HCT116 (cell line): Measurements from ENCODE around the gene ADD2. TPM values are rescaled to one million over a fixed set of nuclear protein-coding genes. Genes with fewer than 3 reads are reported as not detected.

Experiments used
- ATAC-seq: fragments of 200-7000 bp; cut with Tn5 transposase; 2 replicates; pipeline ENCODE4 v1.9.1; 2020; ENCODE audit warnings: mild to moderate bottlenecking, moderate library complexity
- BruUV-seq: library from RNA; stranded (reverse); fragments of 400-500 nt; replicated peaks from 2 replicates; lab custom pipeline; 2021; lab: Mats Ljungman, UMichigan
- CTCF ChIA-PET: fragments of 300-600 bp; sonication (Branson Sonifier 250); formaldehyde crosslinking; loops from one replicate; lab custom pipeline; 2021; ENCODE audit warnings: antibody characterized with exemption; lab: Charles Lee
- POLR2A ChIA-PET: fragments of 300-600, 350-600 bp; sonication (Branson Sonifier 250); formaldehyde crosslinking; loops from one replicate; lab custom pipeline; 2021; ENCODE audit warnings: antibody characterized with exemption; lab: Charles Lee
- RAD21 ChIA-PET, 2 experiments: fragments of 300-600 bp; sonication (Branson Sonifier 250); formaldehyde crosslinking; loops; one replicate each; lab custom pipeline; 2023; ENCODE audit warnings: low total read pairs in 2 of 2; ENCODE audit not compliant: uncharacterized antibody in 2 of 2, unreplicated experiment in 2 of 2, low non-redundant PET in 1 of 2; lab: Charles Lee
- DNase-seq: peaks from one replicate; pipeline ENCODE4 v3.0.0-alpha.2; 2010; ENCODE audit warnings: low read depth, low spot score
- H2AFZ ChIP-seq: fragments of 200-600 bp; shearing (Covaris generic), sonication (generic); 2 replicates; pipeline ENCODE4 v1.6.1; 2017; ENCODE audit warnings: low read depth, mixed run types, mixed read lengths, antibody characterized with exemption, low read length; ENCODE audit not compliant: poor library complexity, severe bottlenecking
- H3K27ac ChIP-seq: 2 replicates; pipeline ENCODE4 v1.5.1; 2012; ENCODE audit warnings: low read depth, low read length
- H3K27me3 ChIP-seq: fragments of 200-600 bp; sonication (generic); 2 replicates; pipeline ENCODE4 v1.6.1; 2016; ENCODE audit warnings: mixed run types, low read length, mixed read lengths; ENCODE audit not compliant: insufficient read depth
- H3K36me3 ChIP-seq, 2 experiments: fragments of 200-500 bp in 1 of 2; fragments of 200-600 bp in 1 of 2; sonication (Bioruptor generic) in 1 of 2; sonication (generic) in 1 of 2; 2 replicates each; pipeline versions ENCODE4 v1.5.1 to v1.6.1; 2014 to 2016; ENCODE audit warnings: low read length in 2 of 2, inconsistent platforms in 1 of 2, mixed read lengths in 1 of 2, mixed run types in 1 of 2; ENCODE audit not compliant: insufficient read depth in 2 of 2, control insufficient read depth in 1 of 2
- H3K4me1 ChIP-seq, 2 experiments: fragments of 200-600 bp in 1 of 2; sonication (generic) in 1 of 2; 2 replicates each; pipeline versions ENCODE4 v1.5.1 to v1.6.1; 2012 to 2017; ENCODE audit warnings: low read length in 2 of 2, inconsistent platforms in 1 of 2, mild to moderate bottlenecking in 1 of 2, mixed read lengths in 1 of 2, mixed run types in 1 of 2, moderate library complexity in 1 of 2; ENCODE audit not compliant: insufficient read depth in 2 of 2, control insufficient read depth in 1 of 2
- H3K4me2 ChIP-seq: fragments of 200-600 bp; sonication (generic); 2 replicates; pipeline ENCODE4 v1.6.1; 2017; ENCODE audit warnings: mixed run types, low read length, mixed read lengths
- H3K4me3 ChIP-seq, 2 experiments: fragments of 200-600 bp in 1 of 2; sonication (generic) in 1 of 2; replicated peaks in 1 of 2; 2 replicates each; pipeline ENCODE4 v1.5.1; 2011 to 2016; ENCODE audit warnings: low read length in 2 of 2, control low read depth in 1 of 2, low read depth in 1 of 2, mild to moderate bottlenecking in 1 of 2, mixed read lengths in 1 of 2, mixed run types in 1 of 2
- H3K79me2 ChIP-seq: fragments of 200-600 bp; sonication (generic); 2 replicates; pipeline ENCODE4 v1.6.1; 2017; ENCODE audit warnings: mild to moderate bottlenecking, mixed run types, low read length, moderate library complexity, mixed read lengths; ENCODE audit not compliant: insufficient read depth
- H3K9ac ChIP-seq: fragments of 200-600 bp; sonication (generic); 2 replicates; pipeline ENCODE4 v1.6.1; 2016; ENCODE audit warnings: low read length, mixed read lengths
- H3K9me2 ChIP-seq: fragments of 200-600 bp; sonication (generic), shearing (Covaris generic); 2 replicates; pipeline ENCODE4 v1.6.1; 2017; ENCODE audit warnings: mixed run types, mild to moderate bottlenecking, moderate library complexity; ENCODE audit not compliant: insufficient read depth
- H3K9me3 ChIP-seq, 2 experiments: fragments of 200-500 bp in 1 of 2; fragments of 200-600 bp in 1 of 2; sonication (Bioruptor generic) in 1 of 2; sonication (generic) in 1 of 2; 2 replicates each; pipeline ENCODE4 v1.6.1; 2014 to 2017; ENCODE audit warnings: low read length in 2 of 2, mixed read lengths in 2 of 2, inconsistent platforms in 1 of 2, low read depth in 1 of 2, mild to moderate bottlenecking in 1 of 2, mixed run types in 1 of 2, moderate library complexity in 1 of 2; ENCODE audit not compliant: control insufficient read depth in 1 of 2, insufficient read depth in 1 of 2
- H4K20me1 ChIP-seq: fragments of 200-600 bp; sonication (generic), shearing (Covaris generic); 2 replicates; pipeline ENCODE4 v1.6.1; 2017; ENCODE audit warnings: mixed run types, mild to moderate bottlenecking, moderate library complexity; ENCODE audit not compliant: insufficient read depth
- ATF3 ChIP-seq: IDR thresholded peaks from 2 replicates; pipeline ENCODE4 v1.6.1; 2012
- CBX3 ChIP-seq: IDR thresholded peaks from 2 replicates; pipeline ENCODE4 v1.6.1; 2012; ENCODE audit warnings: low read depth
- CEBPB ChIP-seq: IDR thresholded peaks from 2 replicates; pipeline ENCODE4 v1.6.1; 2012; ENCODE audit warnings: low read depth
- CTCF ChIP-seq, 3 experiments: fragments of 200-600 bp in 1 of 3; sonication (generic) in 1 of 3; IDR thresholded peaks in 2 of 3; conservative IDR thresholded peaks in 1 of 3; 2 replicates each; pipeline ENCODE4 v1.5.1; 2012 to 2017; ENCODE audit warnings: low read depth in 2 of 3, low read length in 2 of 3, antibody characterized with exemption in 1 of 3, borderline replicate concordance in 1 of 3, control low read depth in 1 of 3, mild to moderate bottlenecking in 1 of 3, mixed read lengths in 1 of 3, mixed run types in 1 of 3, moderate library complexity in 1 of 3; ENCODE audit not compliant: insufficient read depth in 1 of 3
- ELF1 ChIP-seq: IDR thresholded peaks from 2 replicates; pipeline ENCODE4 v1.6.1; 2012; ENCODE audit warnings: low read depth, borderline replicate concordance
- EZH2 ChIP-seq: fragments of 200-600 bp; sonication (generic); IDR thresholded peaks from 2 replicates; pipeline ENCODE4 v1.6.1; 2017; ENCODE audit warnings: antibody characterized with exemption, mixed run types
- EZH2phosphoT487 ChIP-seq: fragments of 200-600 bp; IDR thresholded peaks from 2 replicates; pipeline ENCODE4 v1.6.1; 2018; ENCODE audit warnings: antibody characterized with exemption, borderline replicate concordance
- FOSL1 ChIP-seq: IDR thresholded peaks from 2 replicates; pipeline ENCODE4 v1.6.1; 2012; ENCODE audit warnings: low read depth
- JUND ChIP-seq: IDR thresholded peaks from 2 replicates; pipeline ENCODE4 v1.6.1; 2012
- MAX ChIP-seq: IDR thresholded peaks from 2 replicates; pipeline ENCODE4 v1.6.1; 2012
- POLR2A ChIP-seq: IDR thresholded peaks from 2 replicates; pipeline ENCODE4 v1.7.0; 2011; ENCODE audit warnings: borderline replicate concordance; ENCODE audit not compliant: insufficient read depth, insufficient read length; ENCODE audit errors: extremely low read depth
- RAD21 ChIP-seq: IDR thresholded peaks from 2 replicates; pipeline ENCODE4 v1.6.1; 2012; ENCODE audit warnings: low read depth, mild to moderate bottlenecking
- SIN3A ChIP-seq: IDR thresholded peaks from 2 replicates; pipeline ENCODE4 v1.6.1; 2012; ENCODE audit warnings: low read depth
- SP1 ChIP-seq: IDR thresholded peaks from 2 replicates; pipeline ENCODE4 v1.6.1; 2012; ENCODE audit warnings: low read depth
- SRF ChIP-seq: IDR thresholded peaks from 2 replicates; pipeline ENCODE4 v1.6.1; 2012; ENCODE audit warnings: low read depth
- TCF7L2 ChIP-seq: IDR thresholded peaks from 2 replicates; pipeline ENCODE4 v1.7.0; 2011; ENCODE audit warnings: borderline replicate concordance, inconsistent platforms; ENCODE audit not compliant: insufficient read depth, insufficient read length; ENCODE audit errors: extremely low read depth
- YY1 ChIP-seq: IDR thresholded peaks from 2 replicates; pipeline ENCODE4 v1.6.1; 2011; ENCODE audit warnings: low read length, low read depth, moderate library complexity, mild to moderate bottlenecking; ENCODE audit not compliant: insufficient replicate concordance; ENCODE audit errors: extremely low read depth
- ZBTB33 ChIP-seq: IDR thresholded peaks from 2 replicates; pipeline ENCODE4 v1.6.1; 2011; ENCODE audit warnings: mild to moderate bottlenecking, low read length, moderate library complexity; ENCODE audit not compliant: insufficient replicate concordance; ENCODE audit errors: extremely low read depth
- ZFX ChIP-seq: fragments of 450-650 bp; IDR thresholded peaks from 2 replicates; pipeline ENCODE4 v1.6.1; 2017
- ZNF274 ChIP-seq: fragments of 200-500 bp; sonication (Bioruptor generic); IDR thresholded peaks from 2 replicates; pipeline ENCODE4 v1.6.1; 2014; ENCODE audit warnings: mild to moderate bottlenecking, low read depth, low read length, inconsistent platforms
- intact Hi-C: fragments of 100-400 bp; cut with micrococcal nuclease; formaldehyde crosslinking; loops from 2 replicates; pipeline ENCODE4 v1.10.0; 2022
- total RNA-seq: library from RNA; stranded (reverse); gene quantifications from one replicate; pipeline ENCODE4 v1.2.1, GENCODE V29; 2021; ENCODE audit not compliant: unreplicated experiment

ADD2 gene
- total RNA-seq, 1 experiment from 2014 or later = 0.15 TPM

- H3K36me3 ChIP-seq = no peaks in the 10 kb centered on the region
- POLR2A ChIA-PET = no interaction called here
- H3K27ac ChIP-seq = no peak overlapping the region
- BruUV-seq = no TSS peak
- H3K79me2 ChIP-seq = no peaks in the 10 kb centered on the region
- intact Hi-C loops = no loop called here
- no peak overlapping the region for H3K4me2 ChIP-seq
- H4K20me1 ChIP-seq = no peaks in the 10 kb centered on the region
- no peak overlapping the region for H3K9ac ChIP-seq
- H3K9me2 ChIP-seq = no peaks in the 10 kb centered on the region
- no peaks in the 10 kb centered on the region for H3K4me1 ChIP-seq
- H3K27me3 ChIP-seq = no peaks in the 10 kb centered on the region
- no peak for TF ChIP-seq EZH2phosphoT487
- no peak for TF ChIP-seq FOSL1
- TF ChIP-seq EZH2 = no peak
- no peak for TF ChIP-seq YY1
- TF ChIP-seq CBX3 = no peak
- no peak for TF ChIP-seq SIN3A
- TF ChIP-seq CTCF (IDR thresholded peaks at IDR 0.05 in 2 of 3, conservative IDR thresholded peaks at IDR 0.05 in 1 of 3; ENCODE audit: borderline replicate concordance in 1 of 3, insufficient read depth in 1 of 3, low read depth in 2 of 3, low read length in 2 of 3) = no peak
- TF ChIP-seq TCF7L2 = no peak
- no peak for TF ChIP-seq MAX
- no peak for TF ChIP-seq ATF3
- no peak for TF ChIP-seq ELF1
- no peak for TF ChIP-seq SP1
- TF ChIP-seq ZFX = no peak
- TF ChIP-seq SRF = no peak
- no peak for TF ChIP-seq ZNF274
- no peak for TF ChIP-seq ZBTB33
- no peak for TF ChIP-seq RAD21
- no peak for TF ChIP-seq CEBPB
- no peak for TF ChIP-seq POLR2A
- TF ChIP-seq JUND = no peak
- TF ChIP-seq, all 23 proteins: peak for 0
- ChIA-PET CTCF (interaction anchor here (1.3 to 2.2 kb wide), 2 partner anchors 11 to 152 kb away, joined by 4 to 6 read pairs; no protein-coding TSS in a partner anchor), RAD21 (no interaction called here)
- ATAC-seq = no peak
- Histone ChIP-seq H3K4me3 (no peak overlapping the region), H2AFZ (no peak overlapping the region), H3K9me3 (no peaks in the 10 kb centered on the region)
- DNase-seq = no peak
These were observed 28.3 kb upstream of the ADD2 start for GRCh38 chr2:70796262-70796661.
